Panc1 (cell line): ENCODE measurements around the gene TBRG1. TPM values are rescaled to one million over a fixed set of nuclear protein-coding genes. Genes with fewer than 3 reads are reported as not detected.

Experiments used
- ATAC-seq: fragments of 200-7000 bp; cut with Tn5 transposase; 2 replicates; pipeline ENCODE4 v1.9.1; 2020; ENCODE audit warnings: mild to moderate bottlenecking, moderate library complexity
- BruUV-seq: library from RNA; stranded (reverse); fragments of 400-500 nt; replicated peaks from 2 replicates; lab custom pipeline; 2021; lab: Mats Ljungman, UMichigan
- CTCF ChIA-PET: fragments of 300-600 bp; sonication (Branson Sonifier 250); formaldehyde crosslinking; loops from one replicate; lab custom pipeline; 2022; ENCODE audit warnings: antibody characterized with exemption; lab: Charles Lee
- POLR2A ChIA-PET: fragments of 300-600 bp; sonication (Branson Sonifier 250); formaldehyde crosslinking; loops from one replicate; lab custom pipeline; 2022; ENCODE audit warnings: antibody characterized with exemption; lab: Charles Lee
- DNase-seq: peaks from one replicate; pipeline ENCODE4 v3.0.0-alpha.2; 2010; ENCODE audit warnings: low read depth, low spot score
- H3K27ac ChIP-seq: 2 replicates; pipeline ENCODE4 v1.5.1; 2011; ENCODE audit warnings: mild to moderate bottlenecking, low read length, inconsistent platforms
- H3K27me3 ChIP-seq: fragments of 200-500 bp; sonication (Bioruptor generic); 2 replicates; pipeline ENCODE4 v1.6.0; 2014; ENCODE audit warnings: low read length, inconsistent platforms; ENCODE audit not compliant: control insufficient read depth, insufficient read depth
- H3K36me3 ChIP-seq: fragments of 200-500 bp; sonication (Bioruptor generic); 2 replicates; pipeline ENCODE4 v1.5.1; 2014; ENCODE audit warnings: inconsistent platforms, mild to moderate bottlenecking, low read length, moderate library complexity; ENCODE audit not compliant: control insufficient read depth, insufficient read depth
- H3K4me1 ChIP-seq: 2 replicates; pipeline ENCODE4 v1.5.1; 2011; ENCODE audit warnings: inconsistent platforms, mild to moderate bottlenecking, low read length, moderate library complexity; ENCODE audit not compliant: control insufficient read depth, insufficient read depth
- H3K4me3 ChIP-seq, 2 experiments: 2 replicates each; pipeline ENCODE4 v1.5.1; 2011 to 2012; ENCODE audit warnings: low read depth in 2 of 2, low read length in 2 of 2, mild to moderate bottlenecking in 2 of 2, inconsistent platforms in 1 of 2, moderate library complexity in 1 of 2
- H3K9me3 ChIP-seq: fragments of 200-500 bp; sonication (Bioruptor generic); 2 replicates; pipeline ENCODE4 v1.5.1; 2014; ENCODE audit warnings: low read depth, mild to moderate bottlenecking, inconsistent platforms, low read length, moderate library complexity; ENCODE audit not compliant: control insufficient read depth, insufficient read depth
- POLR2AphosphoS5 ChIP-seq: IDR thresholded peaks from 2 replicates; pipeline ENCODE4 v1.6.1; 2012; ENCODE audit warnings: mild to moderate bottlenecking, low read depth, low read length, moderate library complexity
- REST ChIP-seq, 2 experiments: IDR thresholded peaks; 2 replicates each; pipeline ENCODE4 v1.6.1; 2011 to 2012; ENCODE audit warnings: low read depth in 2 of 2, control low read depth in 1 of 2, low read length in 1 of 2, mild to moderate bottlenecking in 1 of 2, moderate library complexity in 1 of 2; ENCODE audit not compliant: insufficient read depth in 1 of 2
- SIN3A ChIP-seq: IDR thresholded peaks from 2 replicates; pipeline ENCODE4 v1.6.1; 2012; ENCODE audit warnings: low read depth, mild to moderate bottlenecking, low read length, moderate library complexity, borderline replicate concordance; ENCODE audit not compliant: insufficient read depth
- TCF7L2 ChIP-seq: IDR thresholded peaks from 2 replicates; pipeline ENCODE4 v1.6.1; 2011; ENCODE audit warnings: mild to moderate bottlenecking, low read depth, low read length, inconsistent platforms
- in situ Hi-C: cut with HindIII; loops from 2 replicates; pipeline ENCODE4 v1.10.0; 2016; ENCODE audit warnings: low sequenced_read_pairs, low pct_unique_long_range_greater_than_20kb
- intact Hi-C: fragments of 100-400 bp; cut with micrococcal nuclease; formaldehyde crosslinking; loops from one replicate; pipeline ENCODE4 v1.10.0; 2022; ENCODE audit not compliant: unreplicated experiment
- total RNA-seq: library from RNA; stranded (reverse); gene quantifications from one replicate; pipeline ENCODE4 v1.2.1, GENCODE V29; 2021; ENCODE audit not compliant: unreplicated experiment
- TF ChIP-seq, protein P1 (sequence below): fragments of 450-650 bp; IDR thresholded peaks from 2 replicates; pipeline ENCODE4 v1.5.1; 2017; ENCODE audit warnings: mild to moderate bottlenecking

Gene TBRG1
- total RNA-seq, 1 experiment from 2014 or later, result 35.0 TPM

GRCh38 chr11:124597626-124598025, 25.0 kb upstream of the TBRG1 start:
- ChIA-PET CTCF (no interaction called here), POLR2A (no interaction called here)
- no peaks in the 10 kb centered on the region for H3K36me3 ChIP-seq
- peaks cover 13% of the 10 kb centered on the region for H3K27me3 ChIP-seq
- in situ Hi-C loops, result no loop called here
- H3K4me1 ChIP-seq, result no peaks in the 10 kb centered on the region
- no peak for TF ChIP-seq POLR2AphosphoS5
- TF ChIP-seq, protein P1, sequence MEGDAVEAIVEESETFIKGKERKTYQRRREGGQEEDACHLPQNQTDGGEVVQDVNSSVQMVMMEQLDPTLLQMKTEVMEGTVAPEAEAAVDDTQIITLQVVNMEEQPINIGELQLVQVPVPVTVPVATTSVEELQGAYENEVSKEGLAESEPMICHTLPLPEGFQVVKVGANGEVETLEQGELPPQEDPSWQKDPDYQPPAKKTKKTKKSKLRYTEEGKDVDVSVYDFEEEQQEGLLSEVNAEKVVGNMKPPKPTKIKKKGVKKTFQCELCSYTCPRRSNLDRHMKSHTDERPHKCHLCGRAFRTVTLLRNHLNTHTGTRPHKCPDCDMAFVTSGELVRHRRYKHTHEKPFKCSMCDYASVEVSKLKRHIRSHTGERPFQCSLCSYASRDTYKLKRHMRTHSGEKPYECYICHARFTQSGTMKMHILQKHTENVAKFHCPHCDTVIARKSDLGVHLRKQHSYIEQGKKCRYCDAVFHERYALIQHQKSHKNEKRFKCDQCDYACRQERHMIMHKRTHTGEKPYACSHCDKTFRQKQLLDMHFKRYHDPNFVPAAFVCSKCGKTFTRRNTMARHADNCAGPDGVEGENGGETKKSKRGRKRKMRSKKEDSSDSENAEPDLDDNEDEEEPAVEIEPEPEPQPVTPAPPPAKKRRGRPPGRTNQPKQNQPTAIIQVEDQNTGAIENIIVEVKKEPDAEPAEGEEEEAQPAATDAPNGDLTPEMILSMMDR, result no peak
- TF ChIP-seq TCF7L2, result no peak
- no peak for TF ChIP-seq REST (IDR thresholded peaks at IDR 0.05; ENCODE audit: insufficient read depth in 1 of 2, low read depth in 2 of 2, low read length in 1 of 2)
- no peak for TF ChIP-seq SIN3A
- DNase-seq (no peak), ATAC-seq (no peak)
- no TSS peak for BruUV-seq
- no peaks in the 10 kb centered on the region for H3K9me3 ChIP-seq
- intact Hi-C loops, result no loop called here
- H3K4me3 ChIP-seq, result no peak overlapping the region
- no peak overlapping the region for H3K27ac ChIP-seq

GRCh38 chr11:124600621-124601320, 21.9 kb upstream of the TBRG1 start:
- intact Hi-C loops (no loop called here), in situ Hi-C loops (no loop called here)
- ChIA-PET CTCF (no interaction called here), POLR2A (no interaction called here)
- Histone ChIP-seq H3K9me3 (no peaks in the 10 kb centered on the region), H3K36me3 (no peaks in the 10 kb centered on the region), H3K27ac (no peak overlapping the region), H3K4me1 (no peaks in the 10 kb centered on the region), H3K27me3 (peaks cover 7% of the 10 kb centered on the region), H3K4me3 (no peak overlapping the region)
- TF ChIP-seq SIN3A (no peak), REST (IDR thresholded peaks at IDR 0.05; ENCODE audit: insufficient read depth in 1 of 2, low read depth in 2 of 2, low read length in 1 of 2) (no peak), POLR2AphosphoS5 (no peak), TCF7L2 (no peak)
- TF ChIP-seq, protein P1, result no peak
- no TSS peak for BruUV-seq
- DNase-seq, result no peak
- ATAC-seq, result no peak
